ENCODE results near the gene CRIM1.

The CRIM1 gene

DNA sequence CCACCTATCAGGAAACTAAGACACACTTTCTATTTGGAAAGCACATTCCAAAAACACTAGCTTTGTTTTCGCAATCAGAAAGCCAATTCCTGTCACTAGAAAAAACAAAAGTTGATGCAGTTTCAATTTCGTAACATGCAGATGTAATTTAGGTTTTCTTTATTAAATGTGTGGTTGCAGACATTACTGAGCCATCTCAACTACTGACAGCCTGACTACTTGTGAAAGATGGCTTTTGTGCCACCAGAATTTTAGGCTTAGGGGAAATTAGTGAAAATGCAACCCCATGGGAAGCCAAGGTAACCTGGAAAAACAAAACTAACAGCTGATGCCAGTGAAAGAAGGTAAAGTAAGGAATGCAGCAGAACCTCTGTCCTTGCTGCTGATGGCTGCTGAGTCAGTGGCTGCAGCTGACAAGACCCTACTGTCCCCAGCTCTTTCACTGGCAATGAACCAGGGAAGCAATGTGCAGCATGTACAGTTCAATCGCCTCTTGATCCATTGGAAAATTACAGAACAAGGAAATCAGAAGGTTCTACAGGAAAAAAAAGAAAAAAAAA is 207.5 kb downstream of the CRIM1 start:
- no peak overlapping the region for H3K4me3 Mint-ChIP-seq
- peaks cover 57% of the 10 kb centered on the region for H3K36me3 Mint-ChIP-seq (ENCODE audit: low read depth)
- DNase-seq = no peak
- TF ChIP-seq, protein P1, sequence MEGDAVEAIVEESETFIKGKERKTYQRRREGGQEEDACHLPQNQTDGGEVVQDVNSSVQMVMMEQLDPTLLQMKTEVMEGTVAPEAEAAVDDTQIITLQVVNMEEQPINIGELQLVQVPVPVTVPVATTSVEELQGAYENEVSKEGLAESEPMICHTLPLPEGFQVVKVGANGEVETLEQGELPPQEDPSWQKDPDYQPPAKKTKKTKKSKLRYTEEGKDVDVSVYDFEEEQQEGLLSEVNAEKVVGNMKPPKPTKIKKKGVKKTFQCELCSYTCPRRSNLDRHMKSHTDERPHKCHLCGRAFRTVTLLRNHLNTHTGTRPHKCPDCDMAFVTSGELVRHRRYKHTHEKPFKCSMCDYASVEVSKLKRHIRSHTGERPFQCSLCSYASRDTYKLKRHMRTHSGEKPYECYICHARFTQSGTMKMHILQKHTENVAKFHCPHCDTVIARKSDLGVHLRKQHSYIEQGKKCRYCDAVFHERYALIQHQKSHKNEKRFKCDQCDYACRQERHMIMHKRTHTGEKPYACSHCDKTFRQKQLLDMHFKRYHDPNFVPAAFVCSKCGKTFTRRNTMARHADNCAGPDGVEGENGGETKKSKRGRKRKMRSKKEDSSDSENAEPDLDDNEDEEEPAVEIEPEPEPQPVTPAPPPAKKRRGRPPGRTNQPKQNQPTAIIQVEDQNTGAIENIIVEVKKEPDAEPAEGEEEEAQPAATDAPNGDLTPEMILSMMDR (IDR thresholded peaks at IDR 0.05) = no peak
- no peak overlapping the region for H3K27ac Mint-ChIP-seq
- no peaks in the 10 kb centered on the region for H3K9me3 Mint-ChIP-seq
- H3K4me1 Mint-ChIP-seq = peaks cover 62% of the 10 kb centered on the region
- H3K27me3 Mint-ChIP-seq (ENCODE audit: low read depth, poor library complexity) = no peaks in the 10 kb centered on the region

DNA sequence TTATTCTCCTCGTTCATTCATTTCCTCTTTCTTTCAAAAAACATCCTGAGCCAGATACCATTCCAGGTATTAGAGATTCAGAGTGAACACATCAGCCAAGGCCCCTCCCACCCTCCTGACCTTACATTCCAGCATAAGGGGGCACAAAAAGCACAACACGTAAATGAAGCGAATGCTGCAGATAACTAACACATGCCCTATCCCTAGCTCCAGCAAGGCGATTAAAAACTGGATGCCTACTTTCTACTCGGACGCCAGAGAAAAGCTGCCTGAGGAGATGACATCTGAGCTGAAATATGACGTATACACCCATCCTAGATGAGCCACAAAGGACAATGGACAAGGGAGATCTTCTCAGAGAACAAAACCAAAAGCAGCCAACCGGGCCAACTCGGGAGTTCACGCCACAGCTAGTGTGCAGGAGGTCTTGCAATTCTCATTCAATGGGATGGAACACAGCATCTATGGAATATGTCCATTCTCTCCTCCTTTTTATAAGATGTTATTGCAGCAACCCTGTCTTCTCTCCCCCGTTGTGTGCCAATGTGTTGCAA is 208.9 kb downstream of the CRIM1 start:
- Mint-ChIP-seq H3K36me3 (ENCODE audit: low read depth) (peaks cover 62% of the 10 kb centered on the region), H3K27me3 (ENCODE audit: low read depth, poor library complexity) (no peaks in the 10 kb centered on the region), H3K4me3 (no peak overlapping the region), H3K4me1 (peaks cover 69% of the 10 kb centered on the region), H3K27ac (no peak overlapping the region), H3K9me3 (no peaks in the 10 kb centered on the region)
- DNase-seq = no peak
- TF ChIP-seq, protein P1 (IDR thresholded peaks at IDR 0.05) = no peak

DNA sequence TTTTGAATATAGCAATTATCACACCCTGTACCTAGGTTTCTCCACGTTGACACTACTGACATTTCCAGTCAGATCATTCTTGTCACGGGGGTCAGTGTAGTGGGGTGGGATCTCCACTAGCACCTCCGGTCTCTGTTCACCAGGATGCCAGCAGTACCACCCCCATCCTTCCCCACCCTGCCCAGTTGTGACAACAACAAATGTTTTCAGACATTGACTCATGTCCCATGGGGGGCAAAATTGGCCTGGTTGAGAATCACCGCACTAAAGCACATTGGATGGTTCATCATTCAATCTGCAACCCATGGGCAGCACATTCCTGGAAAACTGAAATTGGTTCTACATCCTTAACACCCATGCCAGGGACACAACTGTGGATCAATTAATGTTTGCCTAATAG is 210.1 kb downstream of the CRIM1 start:
- peaks cover 59% of the 10 kb centered on the region for H3K36me3 Mint-ChIP-seq (ENCODE audit: low read depth)
- peaks cover 63% of the 10 kb centered on the region for H3K4me1 Mint-ChIP-seq
- no peak overlapping the region for H3K4me3 Mint-ChIP-seq
- no peak for DNase-seq
- no peaks in the 10 kb centered on the region for H3K9me3 Mint-ChIP-seq
- TF ChIP-seq, protein P1 (IDR thresholded peaks at IDR 0.05) = no peak
- H3K27me3 Mint-ChIP-seq (ENCODE audit: low read depth, poor library complexity) = no peaks in the 10 kb centered on the region
- H3K27ac Mint-ChIP-seq = no peak overlapping the region

DNA sequence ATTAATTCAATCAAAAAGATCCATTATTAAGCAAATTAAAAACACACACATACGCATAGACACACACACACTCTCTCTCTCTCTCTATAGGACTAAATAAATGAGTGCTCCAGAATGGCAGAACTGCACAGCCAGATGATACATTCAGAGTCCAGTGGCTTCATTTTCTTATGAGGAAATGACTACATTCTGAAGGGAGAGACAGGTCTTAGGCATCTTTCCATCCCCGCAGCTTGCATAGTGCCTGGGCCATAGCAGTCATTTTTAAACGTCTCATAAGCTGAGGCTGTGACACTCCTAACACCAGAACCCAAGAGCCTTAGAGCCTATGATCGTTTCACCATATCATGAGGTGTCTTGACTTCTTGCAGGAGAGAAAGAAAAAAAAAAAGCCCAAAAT is 211.3 kb downstream of the CRIM1 start:
- TF ChIP-seq, protein P1 (IDR thresholded peaks at IDR 0.05) = no peak
- Mint-ChIP-seq H3K4me1 (peaks cover 55% of the 10 kb centered on the region), H3K36me3 (ENCODE audit: low read depth) (peaks cover 60% of the 10 kb centered on the region), H3K9me3 (no peaks in the 10 kb centered on the region), H3K27me3 (ENCODE audit: low read depth, poor library complexity) (no peaks in the 10 kb centered on the region), H3K27ac (peak overlapping the region; percentile 21), H3K4me3 (no peak overlapping the region)
- DNase-seq = no peak

DNA sequence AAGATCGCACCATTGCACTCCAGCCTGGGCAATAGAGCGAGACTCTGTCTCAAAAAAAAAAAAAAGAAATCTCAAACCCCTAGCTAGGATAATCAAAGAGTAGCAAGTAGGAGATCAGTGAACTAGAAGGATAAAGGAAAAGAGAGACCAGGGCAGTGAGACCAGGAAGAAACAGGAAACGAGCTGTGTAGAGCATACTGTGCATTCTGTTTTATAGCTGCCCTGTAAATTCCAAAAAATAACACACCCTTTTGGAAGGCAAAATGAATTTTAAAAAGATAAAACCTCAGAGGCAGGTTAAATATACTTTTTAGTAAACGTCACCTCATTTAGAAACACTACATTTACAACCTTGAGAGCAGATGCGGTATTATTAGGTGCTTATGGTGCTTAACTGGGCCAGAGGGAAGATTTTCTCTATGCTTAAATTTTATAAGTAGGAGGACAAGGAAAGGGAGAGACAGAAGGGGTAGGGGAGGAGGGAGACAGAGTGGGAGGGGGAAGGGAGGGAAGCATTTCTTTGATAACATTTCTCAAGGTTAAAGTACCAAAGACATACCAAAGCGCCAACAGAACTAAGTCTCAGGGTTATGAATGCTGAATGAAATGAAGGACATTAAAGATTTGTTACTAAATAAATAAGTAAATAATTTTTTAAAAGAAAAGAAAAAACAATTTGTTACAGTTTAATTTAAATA is 212.3 kb downstream of the CRIM1 start:
- Mint-ChIP-seq H3K4me1 (peaks cover 58% of the 10 kb centered on the region), H3K36me3 (ENCODE audit: low read depth) (peaks cover 65% of the 10 kb centered on the region), H3K27me3 (ENCODE audit: low read depth, poor library complexity) (no peaks in the 10 kb centered on the region), H3K4me3 (no peak overlapping the region), H3K27ac (peak overlapping the region; percentile 21), H3K9me3 (no peaks in the 10 kb centered on the region)
- no peak for DNase-seq
- TF ChIP-seq, protein P1 (IDR thresholded peaks at IDR 0.05) = no peak
